Thyroid gland (tissue), 4 donors: Measurements from ENCODE around the gene KCNQ1.

ENCODE experiments used
- CTCF ChIP-seq, 6 experiments: fragments of 200-600 bp in 3 of 6; fragments of 450-650 bp in 3 of 6; sonication (generic) in 3 of 6; IDR thresholded peaks; one replicate each; pipeline ENCODE4 v1.5.1; 2016 to 2019; ENCODE audit warnings: antibody characterized with exemption in 6 of 6, mild to moderate bottlenecking in 2 of 6, inconsistent platforms in 1 of 6, moderate library complexity in 1 of 6
- POLR2A ChIP-seq, 2 donors: fragments of 450-650 bp; IDR thresholded peaks; one replicate each; pipeline ENCODE4 v1.6.1; 2017; ENCODE audit warnings: antibody characterized with exemption in 2 of 2, mild to moderate bottlenecking in 2 of 2, moderate library complexity in 1 of 2

DNA sequence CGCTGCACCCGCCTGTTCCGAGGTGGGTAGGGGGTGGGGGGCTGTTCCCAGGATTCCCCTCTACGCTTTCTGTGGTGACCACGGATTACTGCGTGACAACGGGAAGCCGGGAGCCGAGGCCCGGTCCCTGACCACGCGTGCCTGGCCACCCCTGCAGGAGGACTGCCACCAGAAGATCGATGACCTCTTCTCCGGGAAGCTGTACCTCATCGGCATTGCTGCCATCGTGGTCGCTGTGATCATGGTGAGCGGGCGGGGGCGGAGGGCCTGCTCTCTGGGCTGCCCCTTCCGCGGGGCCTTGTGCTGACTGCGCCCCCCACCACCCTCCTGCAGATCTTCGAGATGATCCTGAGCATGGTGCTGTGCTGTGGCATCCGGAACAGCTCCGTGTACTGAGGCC lies 48.3 kb upstream of the KCNQ1 start:
- TF ChIP-seq CTCF (IDR thresholded peaks at IDR 0.05) (no peak), POLR2A (IDR thresholded peaks at IDR 0.05) (no peak)
